GM12892 (cell line): ENCODE measurements around the gene MYO7A.
A peak's percentile ranks its signal among the peaks of the same experiment; 100 is the strongest.

Experiments used
- DNase-seq: peaks from one replicate; pipeline ENCODE4 v3.0.0; 2011; ENCODE audit not compliant: insufficient read length
- FAIRE-seq: peaks from 2 replicates; lab custom pipeline; 2011; peaks lifted over from hg19 to GRCh38; lab: Jason Lieb, UNC
- POLR2A ChIP-seq: IDR thresholded peaks from 2 replicates; pipeline ENCODE4 v1.6.1; 2011; ENCODE audit warnings: low read depth, low read length, control low read depth
- POLR2AphosphoS5 ChIP-seq: IDR thresholded peaks from 2 replicates; pipeline ENCODE4 v1.6.1; 2011; ENCODE audit warnings: low read depth, low read length, control low read depth
- TAF1 ChIP-seq: IDR thresholded peaks from 2 replicates; pipeline ENCODE4 v1.6.1; 2011; ENCODE audit warnings: low read depth, mild to moderate bottlenecking, control low read depth, low read length, borderline replicate concordance

The MYO7A gene

DNA sequence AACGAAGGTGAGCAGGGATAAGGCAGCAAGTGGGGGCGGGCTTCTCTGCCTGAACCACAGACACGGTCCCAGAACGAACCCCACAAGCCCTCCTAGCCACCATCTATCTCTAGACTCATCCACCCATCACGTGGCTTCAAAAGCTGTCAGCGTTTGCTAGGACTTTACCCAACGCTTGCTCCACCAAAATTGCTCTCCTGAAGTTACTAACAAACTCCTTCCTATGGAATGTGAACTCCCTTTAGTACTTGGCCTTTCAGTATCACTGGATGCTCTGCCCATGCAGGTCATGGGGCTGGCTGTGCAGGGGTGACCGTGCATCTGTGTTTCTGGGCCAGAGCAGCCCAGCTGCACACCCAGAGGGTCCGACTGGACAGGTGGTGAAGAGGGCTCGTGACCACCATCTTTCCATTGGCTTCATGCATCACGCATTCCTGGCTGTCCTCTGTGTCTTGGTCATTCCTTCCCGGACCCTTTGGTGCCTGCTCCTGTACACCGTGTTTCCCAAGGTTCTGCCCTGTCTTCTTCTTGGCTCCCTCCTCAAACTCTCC lies 85.1 kb downstream of the MYO7A start:
- FAIRE-seq: no peak
- TF ChIP-seq POLR2A: no peak
- no peak for TF ChIP-seq POLR2AphosphoS5
- TF ChIP-seq TAF1: no peak
- peak; percentile 5 for DNase-seq

GRCh38 chr11:77213589-77214428 lies 85.8 kb downstream of the MYO7A start:
- no peak for FAIRE-seq
- DNase-seq: peak; percentile 2
- TF ChIP-seq POLR2AphosphoS5 (no peak), TAF1 (no peak), POLR2A (no peak)

DNA sequence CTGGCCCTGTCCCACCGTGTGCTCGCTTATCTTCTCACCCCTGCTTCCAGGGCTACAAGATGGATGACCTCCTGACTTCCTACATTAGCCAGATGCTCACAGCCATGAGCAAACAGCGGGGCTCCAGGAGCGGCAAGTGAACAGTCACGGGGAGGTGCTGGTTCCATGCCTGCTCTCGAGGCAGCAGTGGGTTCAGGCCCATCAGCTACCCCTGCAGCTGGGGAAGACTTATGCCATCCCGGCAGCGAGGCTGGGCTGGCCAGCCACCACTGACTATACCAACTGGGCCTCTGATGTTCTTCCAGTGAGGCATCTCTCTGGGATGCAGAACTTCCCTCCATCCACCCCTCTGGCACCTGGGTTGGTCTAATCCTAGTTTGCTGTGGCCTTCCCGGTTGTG lies 86.5 kb downstream of the MYO7A start:
- DNase-seq (peak; percentile 3), FAIRE-seq (peak; percentile 5)
- no peak for TF ChIP-seq POLR2AphosphoS5
- no peak for TF ChIP-seq TAF1
- no peak for TF ChIP-seq POLR2A

DNA sequence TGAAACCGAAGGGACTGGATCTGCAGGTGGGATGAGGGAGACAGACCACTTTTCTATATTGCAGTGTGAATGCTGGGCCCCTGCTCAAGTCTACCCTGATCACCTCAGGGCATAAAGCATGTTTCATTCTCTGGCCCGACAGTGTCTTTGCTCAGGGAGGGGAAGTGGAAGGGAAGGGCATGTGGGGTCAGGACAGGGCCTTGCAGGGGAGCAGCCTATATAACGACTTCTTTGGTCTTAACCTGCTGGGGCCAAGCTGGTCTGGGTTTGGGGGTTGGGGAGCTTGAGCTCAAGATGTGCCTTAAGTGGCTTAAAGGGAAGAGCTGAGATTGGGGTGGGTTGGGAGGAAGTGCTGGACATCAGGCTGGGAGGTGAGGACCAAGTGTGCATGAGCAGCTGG lies 87.1 kb downstream of the MYO7A start:
- FAIRE-seq: no peak
- TF ChIP-seq POLR2A (no peak), TAF1 (no peak), POLR2AphosphoS5 (no peak)
- peak; percentile 3 for DNase-seq

DNA sequence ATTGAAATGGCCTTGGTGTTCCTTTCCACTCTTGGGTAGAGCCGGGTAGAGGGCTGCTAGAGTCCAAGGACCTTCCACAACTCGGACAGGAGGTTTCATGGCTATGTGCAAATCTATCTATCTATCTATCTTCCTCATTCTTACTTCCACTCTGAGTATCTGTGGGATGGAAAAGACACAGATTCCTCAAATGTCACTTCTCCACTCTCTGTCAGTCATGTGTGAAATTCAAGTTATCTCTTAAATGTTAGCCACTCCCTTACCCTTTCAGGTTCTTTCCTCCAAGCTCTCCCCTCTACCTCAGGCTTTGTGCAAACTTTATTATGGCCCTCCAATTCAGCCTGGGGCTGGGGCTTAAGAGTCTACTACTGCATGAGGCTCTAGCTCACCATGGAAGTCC lies 89.1 kb downstream of the MYO7A start:
- FAIRE-seq (no peak), DNase-seq (no peak)
- TF ChIP-seq POLR2AphosphoS5 (no peak), POLR2A (no peak), TAF1 (no peak)

DNA sequence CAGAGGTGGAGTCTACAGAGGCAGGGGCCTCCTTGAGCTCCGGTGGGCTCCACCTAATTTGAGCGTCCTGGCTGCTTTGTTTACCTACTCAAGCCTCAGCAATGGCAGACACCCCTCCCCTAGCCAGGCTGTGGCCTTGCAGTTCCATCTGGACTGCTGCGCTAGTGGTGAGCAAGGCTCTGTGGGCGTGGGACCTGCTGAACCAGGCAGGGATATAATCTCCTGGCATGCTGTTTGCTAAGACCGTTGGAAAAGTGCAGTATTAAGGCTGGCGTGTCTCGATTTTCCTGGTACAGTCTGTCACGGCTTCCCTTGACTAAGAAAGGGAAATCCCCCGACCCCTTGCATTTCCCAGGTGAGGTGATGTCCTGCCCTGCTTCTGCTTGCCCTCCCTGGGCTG lies 95.8 kb downstream of the MYO7A start:
- no peak for TF ChIP-seq POLR2AphosphoS5
- no peak for TF ChIP-seq TAF1
- no peak for TF ChIP-seq POLR2A
- DNase-seq (no peak), FAIRE-seq (no peak)

- DNase-seq (no peak), FAIRE-seq (no peak)
- TF ChIP-seq POLR2A (no peak), TAF1 (no peak), POLR2AphosphoS5 (no peak)
Measured at GRCh38 chr11:77230878-77231605, 103.0 kb downstream of the MYO7A start.

DNA sequence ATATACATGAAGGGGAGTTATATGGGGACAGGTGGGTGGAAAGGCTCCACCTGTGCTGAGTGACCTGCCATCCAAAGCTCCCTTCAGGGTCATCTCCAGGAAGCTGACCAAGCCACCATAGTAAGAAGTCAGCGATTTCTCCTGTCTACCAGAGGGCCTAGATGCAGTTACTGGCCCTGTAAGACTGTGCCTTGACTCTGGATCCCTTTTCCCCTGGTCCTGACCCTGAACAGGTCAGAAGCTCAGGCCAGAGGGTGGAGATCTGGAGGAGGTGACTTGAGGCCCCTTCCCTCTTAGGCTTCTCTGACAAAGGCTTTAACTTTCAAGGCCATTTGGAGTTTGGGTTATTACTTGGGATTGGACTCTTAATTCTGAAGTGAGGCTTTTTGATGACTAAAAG lies 103.8 kb downstream of the MYO7A start:
- no peak for DNase-seq
- no peak for TF ChIP-seq POLR2A
- TF ChIP-seq POLR2AphosphoS5: no peak
- TF ChIP-seq TAF1: no peak
- FAIRE-seq: no peak

- DNase-seq (no peak), FAIRE-seq (no peak)
- TF ChIP-seq POLR2AphosphoS5 (no peak), POLR2A (no peak), TAF1 (no peak)
Measured at GRCh38 chr11:77232242-77232641, 104.2 kb downstream of the MYO7A start.

- DNase-seq: no peak
- no peak for FAIRE-seq
- TF ChIP-seq TAF1: no peak
- no peak for TF ChIP-seq POLR2AphosphoS5
- no peak for TF ChIP-seq POLR2A
Measured at GRCh38 chr11:77233011-77233410, 105.0 kb downstream of the MYO7A start.

DNA sequence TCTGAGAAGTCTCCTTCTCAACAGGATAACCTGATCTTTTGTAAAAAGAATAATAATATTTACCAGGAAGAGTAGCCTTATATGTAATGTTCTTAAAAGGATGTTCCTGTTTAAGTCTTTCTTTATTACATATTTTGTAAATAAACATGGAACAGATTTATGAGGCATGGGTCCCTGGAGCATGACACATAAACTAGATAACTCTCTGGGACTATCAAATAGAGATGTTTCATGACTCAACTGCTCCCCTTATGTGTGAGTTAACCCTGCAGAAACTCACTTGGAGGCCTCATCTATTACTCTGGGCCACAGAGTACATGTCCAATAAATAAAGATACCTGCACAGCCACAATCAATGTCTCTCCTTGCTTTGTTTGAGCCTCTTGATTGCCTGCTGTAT lies 108.9 kb downstream of the MYO7A start:
- TF ChIP-seq POLR2A (no peak), POLR2AphosphoS5 (no peak), TAF1 (no peak)
- FAIRE-seq (no peak), DNase-seq (no peak)
